WTC11 (cell line): ENCODE measurements around the gene DDIAS. TPM values are rescaled to one million over a fixed set of nuclear protein-coding genes. Genes with fewer than 3 reads are reported as not detected.

ENCODE experiments used
- ATAC-seq: fragments of 200-7000 bp; cut with Tn5 transposase; 2 replicates; pipeline ENCODE4 v1.10.0; 2021; ENCODE audit warnings: mild to moderate bottlenecking, moderate library complexity
- CTCF ChIA-PET: fragments of 300-600 bp; sonication (Branson Sonifier 250); formaldehyde crosslinking; loops from one replicate; lab custom pipeline; 2021; ENCODE audit warnings: antibody characterized with exemption; lab: Charles Lee
- POLR2A ChIA-PET: fragments of 350-600 bp; sonication (Branson Sonifier 250); formaldehyde crosslinking; loops from one replicate; lab custom pipeline; 2021; ENCODE audit warnings: antibody characterized with exemption; lab: Charles Lee
- DNase-seq: peaks from one replicate; pipeline ENCODE4 v3.0.0; 2021; ENCODE audit warnings: low spot score
- H3K27ac Mint-ChIP-seq: 2 replicates; pipeline ENCODE4 v1.8.0; 2021; ENCODE audit warnings: mixed read lengths
- H3K27me3 Mint-ChIP-seq: 2 replicates; pipeline ENCODE4 v1.8.0; 2021; ENCODE audit warnings: low read depth, mild to moderate bottlenecking, moderate library complexity, mixed read lengths
- H3K36me3 Mint-ChIP-seq: 2 replicates; pipeline ENCODE4 v1.8.0; 2021; ENCODE audit warnings: mixed read lengths
- H3K4me1 Mint-ChIP-seq: 2 replicates; pipeline ENCODE4 v1.8.0; 2022; ENCODE audit warnings: mixed read lengths
- H3K4me3 Mint-ChIP-seq: 2 replicates; pipeline ENCODE4 v1.8.0; 2021; ENCODE audit warnings: mild to moderate bottlenecking, moderate library complexity, mixed read lengths
- H3K9me3 Mint-ChIP-seq: 2 replicates; pipeline ENCODE4 v1.8.0; 2021; ENCODE audit warnings: mixed read lengths
- ETV6 ChIP-seq: sonication (generic); formaldehyde crosslinking; IDR thresholded peaks from 2 replicates; pipeline ENCODE4 v1.8.1; 2022; ENCODE audit warnings: mild to moderate bottlenecking, missing genetic modification reagents
- FOXK1 ChIP-seq: sonication (generic); formaldehyde crosslinking; IDR thresholded peaks from 2 replicates; pipeline ENCODE4 v1.8.0; 2022; ENCODE audit warnings: mild to moderate bottlenecking, moderate library complexity, missing genetic modification reagents
- MLX ChIP-seq: sonication (generic); formaldehyde crosslinking; IDR thresholded peaks from 2 replicates; pipeline ENCODE4 v1.8.1; 2023; ENCODE audit warnings: mild to moderate bottlenecking, missing genetic modification reagents, moderate library complexity
- NFATC4 ChIP-seq: fragments of 250-450 bp; sonication (Bioruptor Pico); IDR thresholded peaks from 2 replicates; pipeline ENCODE4 v1.9.0; 2021; ENCODE audit warnings: mild to moderate bottlenecking
- NFE2L1 ChIP-seq: sonication (generic); formaldehyde crosslinking; IDR thresholded peaks from 2 replicates; pipeline ENCODE4 v1.8.1; 2023; ENCODE audit warnings: missing genetic modification reagents
- NFYB ChIP-seq: sonication (generic); formaldehyde crosslinking; conservative IDR thresholded peaks from 2 replicates; pipeline ENCODE4 v1.8.0; 2022; ENCODE audit warnings: low read depth, missing genetic modification reagents
- NR3C1 ChIP-seq: sonication (generic); formaldehyde crosslinking; conservative IDR thresholded peaks from 2 replicates; pipeline ENCODE4 v1.8.1; 2023; ENCODE audit warnings: low read depth, mild to moderate bottlenecking, missing genetic modification reagents
- OVOL2 ChIP-seq: fragments of 250-450 bp; sonication (Bioruptor Pico); IDR thresholded peaks from 2 replicates; pipeline ENCODE4 v1.9.0; 2021; ENCODE audit warnings: mild to moderate bottlenecking, borderline replicate concordance
- RELA ChIP-seq: sonication (generic); formaldehyde crosslinking; IDR thresholded peaks from 2 replicates; pipeline ENCODE4 v1.8.1; 2022; ENCODE audit warnings: missing genetic modification reagents, mild to moderate bottlenecking, borderline replicate concordance
- RORB ChIP-seq: fragments of 250-450 bp; sonication (Bioruptor Pico); IDR thresholded peaks from 2 replicates; pipeline ENCODE4 v1.9.0; 2021; ENCODE audit warnings: mild to moderate bottlenecking
- STAT6 ChIP-seq: sonication (generic); formaldehyde crosslinking; conservative IDR thresholded peaks from 2 replicates; pipeline ENCODE4 v1.8.1; 2023; ENCODE audit warnings: mild to moderate bottlenecking, low read depth, missing genetic modification reagents, moderate library complexity
- TP53 ChIP-seq: sonication (generic); formaldehyde crosslinking; IDR thresholded peaks from 2 replicates; pipeline ENCODE4 v1.8.1; 2023; ENCODE audit warnings: mild to moderate bottlenecking, missing genetic modification reagents
- USF1 ChIP-seq: sonication (generic); formaldehyde crosslinking; IDR thresholded peaks from 2 replicates; pipeline ENCODE4 v1.8.0; 2022; ENCODE audit warnings: mild to moderate bottlenecking, missing genetic modification reagents
- ZNF138 ChIP-seq: sonication (generic); formaldehyde crosslinking; conservative IDR thresholded peaks from 2 replicates; pipeline ENCODE4 v1.8.1; 2022; ENCODE audit warnings: mild to moderate bottlenecking, moderate library complexity, missing genetic modification reagents
- ZNF219 ChIP-seq: sonication (generic); formaldehyde crosslinking; IDR thresholded peaks from 2 replicates; pipeline ENCODE4 v1.8.0; 2023; ENCODE audit warnings: missing genetic modification reagents, mild to moderate bottlenecking, borderline replicate concordance
- ZNF263 ChIP-seq: sonication (generic); formaldehyde crosslinking; IDR thresholded peaks from 2 replicates; pipeline ENCODE4 v1.8.1; 2022; ENCODE audit warnings: low read depth, mild to moderate bottlenecking, moderate library complexity, missing genetic modification reagents
- ZNF423 ChIP-seq: fragments of 250-450 bp; sonication (Bioruptor Pico); IDR thresholded peaks from 2 replicates; pipeline ENCODE4 v2.1.2; 2022; ENCODE audit warnings: mild to moderate bottlenecking, moderate library complexity
- ZSCAN18 ChIP-seq: fragments of 250-450 bp; sonication (Bioruptor Pico); IDR thresholded peaks from 2 replicates; pipeline ENCODE4 v2.1.2; 2022; ENCODE audit warnings: mild to moderate bottlenecking, moderate library complexity
- total RNA-seq: library from RNA; stranded (reverse); gene quantifications from 3 replicates; pipeline ENCODE4 v1.2.3, GENCODE V29; 2021
- TF ChIP-seq, protein P1 (sequence below): sonication (generic); formaldehyde crosslinking; IDR thresholded peaks from 2 replicates; pipeline ENCODE4 v1.8.1; 2023; ENCODE audit warnings: mild to moderate bottlenecking, missing genetic modification reagents, borderline replicate concordance
- TF ChIP-seq, protein P2 (sequence below): fragments of 250-450 bp; sonication (Bioruptor Pico); IDR thresholded peaks from 2 replicates; pipeline ENCODE4 v1.9.0; 2021; ENCODE audit warnings: mild to moderate bottlenecking, borderline replicate concordance
- TF ChIP-seq, protein P3 (sequence below): fragments of 250-450 bp; sonication (Bioruptor Pico); conservative IDR thresholded peaks from 2 replicates; pipeline ENCODE4 v1.9.0; 2021; ENCODE audit warnings: mild to moderate bottlenecking

DDIAS gene
- total RNA-seq, 1 experiment from 2014 or later = 28.7 TPM

- TF ChIP-seq, protein P1, sequence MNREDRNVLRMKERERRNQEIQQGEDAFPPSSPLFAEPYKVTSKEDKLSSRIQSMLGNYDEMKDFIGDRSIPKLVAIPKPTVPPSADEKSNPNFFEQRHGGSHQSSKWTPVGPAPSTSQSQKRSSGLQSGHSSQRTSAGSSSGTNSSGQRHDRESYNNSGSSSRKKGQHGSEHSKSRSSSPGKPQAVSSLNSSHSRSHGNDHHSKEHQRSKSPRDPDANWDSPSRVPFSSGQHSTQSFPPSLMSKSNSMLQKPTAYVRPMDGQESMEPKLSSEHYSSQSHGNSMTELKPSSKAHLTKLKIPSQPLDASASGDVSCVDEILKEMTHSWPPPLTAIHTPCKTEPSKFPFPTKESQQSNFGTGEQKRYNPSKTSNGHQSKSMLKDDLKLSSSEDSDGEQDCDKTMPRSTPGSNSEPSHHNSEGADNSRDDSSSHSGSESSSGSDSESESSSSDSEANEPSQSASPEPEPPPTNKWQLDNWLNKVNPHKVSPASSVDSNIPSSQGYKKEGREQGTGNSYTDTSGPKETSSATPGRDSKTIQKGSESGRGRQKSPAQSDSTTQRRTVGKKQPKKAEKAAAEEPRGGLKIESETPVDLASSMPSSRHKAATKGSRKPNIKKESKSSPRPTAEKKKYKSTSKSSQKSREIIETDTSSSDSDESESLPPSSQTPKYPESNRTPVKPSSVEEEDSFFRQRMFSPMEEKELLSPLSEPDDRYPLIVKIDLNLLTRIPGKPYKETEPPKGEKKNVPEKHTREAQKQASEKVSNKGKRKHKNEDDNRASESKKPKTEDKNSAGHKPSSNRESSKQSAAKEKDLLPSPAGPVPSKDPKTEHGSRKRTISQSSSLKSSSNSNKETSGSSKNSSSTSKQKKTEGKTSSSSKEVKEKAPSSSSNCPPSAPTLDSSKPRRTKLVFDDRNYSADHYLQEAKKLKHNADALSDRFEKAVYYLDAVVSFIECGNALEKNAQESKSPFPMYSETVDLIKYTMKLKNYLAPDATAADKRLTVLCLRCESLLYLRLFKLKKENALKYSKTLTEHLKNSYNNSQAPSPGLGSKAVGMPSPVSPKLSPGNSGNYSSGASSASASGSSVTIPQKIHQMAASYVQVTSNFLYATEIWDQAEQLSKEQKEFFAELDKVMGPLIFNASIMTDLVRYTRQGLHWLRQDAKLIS (CRISPR knock-in tag) = no peak
- TF ChIP-seq NFYB (CRISPR knock-in tag) (no peak), NFE2L1 (CRISPR knock-in tag) (no peak), ZNF219 (CRISPR knock-in tag) (no peak), ZSCAN18 (no peak)
These were observed 78.3 kb downstream of the DDIAS start (continued) for GRCh38 chr11:82979824-82980223.

DNA sequence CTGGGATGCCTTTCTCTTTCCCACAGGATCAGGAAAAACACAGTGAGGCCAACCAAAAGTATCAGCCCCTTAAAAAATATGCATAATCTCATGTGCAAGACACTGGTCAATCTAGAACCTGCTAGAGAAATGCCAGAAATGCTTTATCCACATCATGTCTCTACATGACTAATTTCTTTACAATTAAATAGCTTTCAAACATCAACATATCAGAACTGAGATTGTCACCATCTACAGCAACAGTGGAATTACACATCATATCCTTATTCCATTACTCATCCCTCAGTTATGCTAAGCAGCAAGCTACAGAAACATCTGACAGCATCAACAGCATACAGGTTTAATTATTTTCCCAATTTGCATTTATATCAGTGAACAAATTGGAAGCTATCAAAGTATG, 78.8 kb downstream of the DDIAS start:
- Mint-ChIP-seq H3K27me3 (no peaks in the 10 kb centered on the region), H3K4me3 (no peak overlapping the region), H3K27ac (no peak overlapping the region), H3K9me3 (no peaks in the 10 kb centered on the region), H3K36me3 (no peaks in the 10 kb centered on the region), H3K4me1 (peaks cover 6% of the 10 kb centered on the region; the same call in 1 of the 2 replicates)
- POLR2A ChIA-PET = no interaction called here
- ATAC-seq = no peak
- no peak for DNase-seq
- CTCF ChIA-PET = no interaction called here
- TF ChIP-seq ZNF263 (CRISPR knock-in tag) (no peak), RORB (no peak), USF1 (CRISPR knock-in tag) (no peak), MLX (CRISPR knock-in tag) (no peak), FOXK1 (no peak), NR3C1 (CRISPR knock-in tag) (no peak), OVOL2 (CRISPR knock-in tag) (no peak), ZNF423 (no peak), TP53 (CRISPR knock-in tag) (no peak), ZNF138 (CRISPR knock-in tag) (no peak), ETV6 (CRISPR knock-in tag) (no peak), NFATC4 (CRISPR knock-in tag) (no peak), RELA (CRISPR knock-in tag) (no peak), STAT6 (no peak)
- TF ChIP-seq, protein P2, sequence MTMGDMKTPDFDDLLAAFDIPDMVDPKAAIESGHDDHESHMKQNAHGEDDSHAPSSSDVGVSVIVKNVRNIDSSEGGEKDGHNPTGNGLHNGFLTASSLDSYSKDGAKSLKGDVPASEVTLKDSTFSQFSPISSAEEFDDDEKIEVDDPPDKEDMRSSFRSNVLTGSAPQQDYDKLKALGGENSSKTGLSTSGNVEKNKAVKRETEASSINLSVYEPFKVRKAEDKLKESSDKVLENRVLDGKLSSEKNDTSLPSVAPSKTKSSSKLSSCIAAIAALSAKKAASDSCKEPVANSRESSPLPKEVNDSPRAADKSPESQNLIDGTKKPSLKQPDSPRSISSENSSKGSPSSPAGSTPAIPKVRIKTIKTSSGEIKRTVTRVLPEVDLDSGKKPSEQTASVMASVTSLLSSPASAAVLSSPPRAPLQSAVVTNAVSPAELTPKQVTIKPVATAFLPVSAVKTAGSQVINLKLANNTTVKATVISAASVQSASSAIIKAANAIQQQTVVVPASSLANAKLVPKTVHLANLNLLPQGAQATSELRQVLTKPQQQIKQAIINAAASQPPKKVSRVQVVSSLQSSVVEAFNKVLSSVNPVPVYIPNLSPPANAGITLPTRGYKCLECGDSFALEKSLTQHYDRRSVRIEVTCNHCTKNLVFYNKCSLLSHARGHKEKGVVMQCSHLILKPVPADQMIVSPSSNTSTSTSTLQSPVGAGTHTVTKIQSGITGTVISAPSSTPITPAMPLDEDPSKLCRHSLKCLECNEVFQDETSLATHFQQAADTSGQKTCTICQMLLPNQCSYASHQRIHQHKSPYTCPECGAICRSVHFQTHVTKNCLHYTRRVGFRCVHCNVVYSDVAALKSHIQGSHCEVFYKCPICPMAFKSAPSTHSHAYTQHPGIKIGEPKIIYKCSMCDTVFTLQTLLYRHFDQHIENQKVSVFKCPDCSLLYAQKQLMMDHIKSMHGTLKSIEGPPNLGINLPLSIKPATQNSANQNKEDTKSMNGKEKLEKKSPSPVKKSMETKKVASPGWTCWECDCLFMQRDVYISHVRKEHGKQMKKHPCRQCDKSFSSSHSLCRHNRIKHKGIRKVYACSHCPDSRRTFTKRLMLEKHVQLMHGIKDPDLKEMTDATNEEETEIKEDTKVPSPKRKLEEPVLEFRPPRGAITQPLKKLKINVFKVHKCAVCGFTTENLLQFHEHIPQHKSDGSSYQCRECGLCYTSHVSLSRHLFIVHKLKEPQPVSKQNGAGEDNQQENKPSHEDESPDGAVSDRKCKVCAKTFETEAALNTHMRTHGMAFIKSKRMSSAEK (CRISPR knock-in tag) = no peak
- TF ChIP-seq, protein P3, sequence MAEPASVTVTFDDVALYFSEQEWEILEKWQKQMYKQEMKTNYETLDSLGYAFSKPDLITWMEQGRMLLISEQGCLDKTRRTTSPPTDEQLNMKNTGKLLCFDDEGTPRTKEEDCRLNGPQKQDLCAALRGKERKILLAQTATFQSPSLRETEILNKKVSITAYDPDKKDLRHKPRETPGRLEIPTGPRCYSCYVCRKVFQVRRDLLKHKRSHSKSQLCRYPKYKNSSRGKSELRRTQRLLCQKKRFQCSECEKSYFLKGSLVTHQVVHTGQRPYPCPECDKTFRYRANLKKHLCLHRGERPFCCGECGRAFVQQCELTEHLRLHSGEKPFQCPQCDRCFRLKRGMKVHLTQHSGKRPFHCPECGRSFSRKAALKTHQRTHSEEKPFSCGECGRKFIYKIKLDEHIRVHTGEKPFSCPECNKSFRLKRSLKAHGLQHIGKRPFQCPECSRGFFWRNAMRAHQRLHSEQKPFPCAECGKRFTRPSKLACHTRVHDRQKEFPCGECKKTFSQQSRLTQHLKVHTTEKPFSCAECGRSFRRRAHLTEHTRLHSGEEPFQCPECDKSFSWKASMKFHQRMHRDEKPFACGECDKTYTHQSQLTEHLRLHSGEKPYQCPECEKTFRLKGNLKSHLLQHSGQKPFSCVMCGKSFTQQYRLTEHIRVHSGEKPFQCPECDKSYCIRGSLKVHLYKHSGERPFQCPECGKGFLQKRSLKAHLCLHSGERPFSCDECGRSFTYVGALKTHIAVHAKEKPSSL (CRISPR knock-in tag) = no peak
